Breast epithelium (tissue), 4 donors: ENCODE data around the gene EGFLAM. TPM values are rescaled to one million over a fixed set of nuclear protein-coding genes. Genes with fewer than 3 reads are reported as not detected.

Experiments used
- DNase-seq, 2 donors: peaks; one replicate each; pipeline ENCODE4 v3.0.0-alpha.2; 2019; ENCODE audit warnings: low spot score in 2 of 2
- H3K27ac ChIP-seq, 2 donors: fragments of 200-600 bp; sonication (generic) in 1 of 2; one replicate each; pipeline ENCODE4 v1.5.1; 2016 to 2019; ENCODE audit warnings: mild to moderate bottlenecking in 1 of 2
- H3K27me3 ChIP-seq, 2 donors: fragments of 200-600 bp; sonication (generic) in 1 of 2; one replicate each; pipeline versions ENCODE4 v1.5.1 to v1.6.0; 2017 to 2019; ENCODE audit warnings: control low read depth in 1 of 2, mild to moderate bottlenecking in 1 of 2
- H3K36me3 ChIP-seq: fragments of 200-600 bp; one replicate; pipeline ENCODE4 v1.5.1; 2019
- H3K4me1 ChIP-seq, 2 donors: fragments of 200-600 bp; sonication (generic); one replicate each; pipeline ENCODE4 v1.5.1; 2016 to 2019; ENCODE audit warnings: control low read depth in 1 of 2
- H3K4me3 ChIP-seq, 3 donors: fragments of 200-600 bp; sonication (generic); 1 replicate in 2 of 3; 2 replicates in 1 of 3; pipeline ENCODE4 v1.5.1; 2016 to 2019; ENCODE audit warnings: mild to moderate bottlenecking in 3 of 3, moderate library complexity in 2 of 3
- H3K9me3 ChIP-seq, 2 donors: fragments of 200-600 bp; sonication (generic) in 1 of 2; one replicate each; pipeline ENCODE4 v1.5.1; 2016 to 2019; ENCODE audit warnings: control low read depth in 1 of 2
- POLR2A ChIP-seq: fragments of 450-650 bp; IDR thresholded peaks from one replicate; pipeline ENCODE4 v1.6.1; 2016; ENCODE audit warnings: antibody characterized with exemption, mild to moderate bottlenecking, moderate library complexity
- POLR2AphosphoS5 ChIP-seq, 3 donors: sonication (generic); formaldehyde crosslinking; IDR thresholded peaks; one replicate each; pipeline ENCODE4 v1.6.1; 2017; ENCODE audit warnings: antibody characterized with exemption in 3 of 3
- intact Hi-C: fragments of 100-400 bp; cut with DNase I; formaldehyde crosslinking; loops from one replicate; pipeline ENCODE4 v1.15.1; 2023; ENCODE audit warnings: low total_unique reads
- total RNA-seq, 3 donors: library from RNA; depleted of rRNA; stranded (reverse); fragments of >200 nt; gene quantifications; one replicate each; pipeline ENCODE4 v1.1.0, GENCODE V29; 2016
- TF ChIP-seq, protein P1 (sequence below), 3 donors: fragments of 450-650 bp; IDR thresholded peaks; one replicate each; pipeline ENCODE4 v1.5.1; 2016 to 2017; ENCODE audit warnings: antibody characterized with exemption in 3 of 3, mild to moderate bottlenecking in 3 of 3, moderate library complexity in 3 of 3

EGFLAM gene
- total RNA-seq, 3 donors from 2014 or later = 19.5 to 31.5 (median 30.5) TPM

DNA sequence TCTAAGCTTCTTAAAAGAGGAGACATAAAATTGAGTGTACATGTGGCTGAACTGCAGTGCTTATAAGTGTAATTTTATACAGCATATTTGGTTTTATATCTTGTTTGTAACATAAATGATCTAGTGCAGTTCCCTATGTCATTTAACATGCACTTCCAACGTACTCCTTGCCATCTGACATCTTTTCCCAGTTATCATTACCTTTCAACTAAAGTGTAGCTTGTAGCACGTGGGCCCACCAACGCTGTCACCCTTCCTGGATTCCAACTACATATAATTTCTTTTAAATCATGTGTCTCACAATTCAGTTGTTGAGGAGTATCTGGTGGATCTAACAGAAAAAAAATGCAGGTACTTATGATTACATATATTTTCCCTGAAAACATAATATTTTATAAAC lies 247.9 kb downstream of the EGFLAM start:
- intact Hi-C loops = no loop called here
- no peak overlapping the region for H3K27ac ChIP-seq
- no peaks in the 10 kb centered on the region for H3K4me1 ChIP-seq
- no peak for TF ChIP-seq POLR2AphosphoS5 (IDR thresholded peaks at IDR 0.05)
- TF ChIP-seq POLR2A = no peak
- TF ChIP-seq, protein P1, sequence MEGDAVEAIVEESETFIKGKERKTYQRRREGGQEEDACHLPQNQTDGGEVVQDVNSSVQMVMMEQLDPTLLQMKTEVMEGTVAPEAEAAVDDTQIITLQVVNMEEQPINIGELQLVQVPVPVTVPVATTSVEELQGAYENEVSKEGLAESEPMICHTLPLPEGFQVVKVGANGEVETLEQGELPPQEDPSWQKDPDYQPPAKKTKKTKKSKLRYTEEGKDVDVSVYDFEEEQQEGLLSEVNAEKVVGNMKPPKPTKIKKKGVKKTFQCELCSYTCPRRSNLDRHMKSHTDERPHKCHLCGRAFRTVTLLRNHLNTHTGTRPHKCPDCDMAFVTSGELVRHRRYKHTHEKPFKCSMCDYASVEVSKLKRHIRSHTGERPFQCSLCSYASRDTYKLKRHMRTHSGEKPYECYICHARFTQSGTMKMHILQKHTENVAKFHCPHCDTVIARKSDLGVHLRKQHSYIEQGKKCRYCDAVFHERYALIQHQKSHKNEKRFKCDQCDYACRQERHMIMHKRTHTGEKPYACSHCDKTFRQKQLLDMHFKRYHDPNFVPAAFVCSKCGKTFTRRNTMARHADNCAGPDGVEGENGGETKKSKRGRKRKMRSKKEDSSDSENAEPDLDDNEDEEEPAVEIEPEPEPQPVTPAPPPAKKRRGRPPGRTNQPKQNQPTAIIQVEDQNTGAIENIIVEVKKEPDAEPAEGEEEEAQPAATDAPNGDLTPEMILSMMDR (IDR thresholded peaks at IDR 0.05) = no peak
- DNase-seq = no peak
- H3K27me3 ChIP-seq = no peaks in the 10 kb centered on the region
- no peaks in the 10 kb centered on the region for H3K36me3 ChIP-seq
- H3K4me3 ChIP-seq = no peak overlapping the region
- no peaks in the 10 kb centered on the region for H3K9me3 ChIP-seq

DNA sequence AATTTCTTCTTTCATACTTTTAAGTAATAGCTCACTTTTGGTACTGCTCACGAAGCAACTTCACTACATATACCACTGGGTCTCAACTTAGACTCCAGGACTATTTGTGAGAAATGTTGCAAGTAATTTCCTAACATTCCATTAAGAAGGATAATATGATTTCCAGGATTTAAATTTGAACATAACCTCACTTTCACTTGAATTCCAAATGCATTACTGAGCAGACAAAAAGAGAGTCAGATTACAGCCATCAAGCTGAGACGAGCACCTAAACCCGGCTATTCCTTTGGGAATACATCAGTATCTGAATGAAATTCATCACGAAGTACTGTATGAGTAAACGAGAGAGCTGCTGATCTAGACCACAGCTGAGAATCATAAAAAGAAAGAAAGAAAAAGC lies 250.8 kb downstream of the EGFLAM start:
- DNase-seq = no peak
- no peaks in the 10 kb centered on the region for H3K9me3 ChIP-seq
- H3K4me1 ChIP-seq = no peaks in the 10 kb centered on the region
- H3K27ac ChIP-seq = no peak overlapping the region
- no peak for TF ChIP-seq POLR2AphosphoS5 (IDR thresholded peaks at IDR 0.05)
- TF ChIP-seq, protein P1 (IDR thresholded peaks at IDR 0.05) = no peak
- no peak for TF ChIP-seq POLR2A
- intact Hi-C loops = no loop called here
- H3K36me3 ChIP-seq = no peaks in the 10 kb centered on the region
- H3K4me3 ChIP-seq = no peak overlapping the region
- no peaks in the 10 kb centered on the region for H3K27me3 ChIP-seq
